Activated T-cell treated with anti-CD3 and anti-CD28 coated beads, Interleukin-2, amount 50 U/mL, for 72 hours (primary cell): Measurements from ENCODE around the gene HLTF. TPM values are rescaled to one million over a fixed set of nuclear protein-coding genes. Genes with fewer than 3 reads are reported as not detected.
A peak's percentile ranks its signal among the peaks of the same experiment; 100 is the strongest.

Experiments
- ATAC-seq, 2 donors: fragments of 150-1000 bp; cut with Tn5 transposase; replicated peaks in 1 of 2; 2 replicates each; pipeline ENCODE4 v1.10.0; 2021; ENCODE audit warnings: moderate library complexity in 2 of 2, mild to moderate bottlenecking in 1 of 2
- DNase-seq, 2 donors: peaks; one replicate each; pipeline ENCODE4 v3.0.0; 2021 to 2022; ENCODE audit warnings: mixed read lengths in 1 of 2
- H3K27ac Mint-ChIP-seq: one replicate; pipeline ENCODE4 v1.8.0; 2022; ENCODE audit warnings: mild to moderate bottlenecking, moderate library complexity, mixed read lengths
- H3K27me3 Mint-ChIP-seq: one replicate; pipeline ENCODE4 v1.8.0; 2022; ENCODE audit warnings: low read depth, mixed read lengths
- H3K36me3 Mint-ChIP-seq, 2 donors: one replicate each; pipeline ENCODE4 v1.8.0; 2022; ENCODE audit warnings: mixed read lengths in 2 of 2, mild to moderate bottlenecking in 1 of 2; ENCODE audit not compliant: insufficient read depth in 2 of 2
- H3K4me1 Mint-ChIP-seq: one replicate; pipeline ENCODE4 v1.8.0; 2022; ENCODE audit warnings: low read depth, mixed read lengths
- H3K4me3 Mint-ChIP-seq, 2 donors: one replicate each; pipeline ENCODE4 v1.8.0; 2022; ENCODE audit warnings: mild to moderate bottlenecking in 2 of 2, mixed read lengths in 2 of 2, moderate library complexity in 2 of 2
- H3K9me3 Mint-ChIP-seq, 2 donors: one replicate each; pipeline ENCODE4 v1.8.0; 2022; ENCODE audit warnings: mixed read lengths in 2 of 2
- total RNA-seq, 2 donors: library from RNA; stranded (reverse); gene quantifications; one replicate each; pipeline ENCODE4 v1.2.3, GENCODE V29; 2022

HLTF gene, protein sequence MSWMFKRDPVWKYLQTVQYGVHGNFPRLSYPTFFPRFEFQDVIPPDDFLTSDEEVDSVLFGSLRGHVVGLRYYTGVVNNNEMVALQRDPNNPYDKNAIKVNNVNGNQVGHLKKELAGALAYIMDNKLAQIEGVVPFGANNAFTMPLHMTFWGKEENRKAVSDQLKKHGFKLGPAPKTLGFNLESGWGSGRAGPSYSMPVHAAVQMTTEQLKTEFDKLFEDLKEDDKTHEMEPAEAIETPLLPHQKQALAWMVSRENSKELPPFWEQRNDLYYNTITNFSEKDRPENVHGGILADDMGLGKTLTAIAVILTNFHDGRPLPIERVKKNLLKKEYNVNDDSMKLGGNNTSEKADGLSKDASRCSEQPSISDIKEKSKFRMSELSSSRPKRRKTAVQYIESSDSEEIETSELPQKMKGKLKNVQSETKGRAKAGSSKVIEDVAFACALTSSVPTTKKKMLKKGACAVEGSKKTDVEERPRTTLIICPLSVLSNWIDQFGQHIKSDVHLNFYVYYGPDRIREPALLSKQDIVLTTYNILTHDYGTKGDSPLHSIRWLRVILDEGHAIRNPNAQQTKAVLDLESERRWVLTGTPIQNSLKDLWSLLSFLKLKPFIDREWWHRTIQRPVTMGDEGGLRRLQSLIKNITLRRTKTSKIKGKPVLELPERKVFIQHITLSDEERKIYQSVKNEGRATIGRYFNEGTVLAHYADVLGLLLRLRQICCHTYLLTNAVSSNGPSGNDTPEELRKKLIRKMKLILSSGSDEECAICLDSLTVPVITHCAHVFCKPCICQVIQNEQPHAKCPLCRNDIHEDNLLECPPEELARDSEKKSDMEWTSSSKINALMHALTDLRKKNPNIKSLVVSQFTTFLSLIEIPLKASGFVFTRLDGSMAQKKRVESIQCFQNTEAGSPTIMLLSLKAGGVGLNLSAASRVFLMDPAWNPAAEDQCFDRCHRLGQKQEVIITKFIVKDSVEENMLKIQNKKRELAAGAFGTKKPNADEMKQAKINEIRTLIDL
- 10 to 100 TPM; 28.0 to 31.9 TPM for total RNA-seq

DNA sequence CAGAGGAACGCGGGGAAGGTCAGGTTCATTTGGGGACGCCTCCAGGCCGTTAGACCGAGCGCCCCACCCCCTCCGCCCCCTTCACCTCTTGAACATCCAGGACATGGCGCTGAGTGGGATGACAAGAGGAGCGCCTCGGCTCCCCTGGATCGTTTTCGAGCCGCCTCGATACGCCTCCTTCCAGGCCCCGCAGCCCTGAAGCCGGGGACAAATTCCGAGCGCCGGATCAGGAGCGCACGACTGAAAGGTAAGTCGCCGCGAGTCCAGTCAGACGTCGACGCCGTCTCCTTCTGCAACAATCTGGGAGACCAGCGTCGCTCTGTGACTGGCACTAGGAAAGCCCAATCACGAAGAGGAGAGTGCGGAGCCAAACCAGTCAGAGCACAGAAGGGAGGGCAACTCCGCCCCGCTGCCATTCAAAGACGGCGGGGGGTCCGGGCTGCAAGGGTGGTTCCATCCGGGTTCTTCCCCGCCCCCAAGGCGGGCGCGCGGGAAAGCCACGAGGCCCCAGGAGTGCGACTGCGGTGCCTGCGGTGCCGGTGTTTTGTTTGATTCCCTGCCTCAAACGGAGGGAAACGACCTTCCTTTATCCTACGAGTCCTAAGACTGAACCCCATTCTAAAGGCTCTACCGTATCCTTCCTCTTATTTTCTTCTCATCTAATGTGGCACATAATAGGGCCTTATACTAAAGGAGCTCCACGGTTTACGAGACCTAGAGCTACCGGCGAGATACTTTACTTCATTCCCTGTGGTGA lies at the start of gene HLTF:
Gene HLTF (minus strand): TSS at position 302 of the 757 bp plus-strand sequence. CDS start 197 bp downstream, at position 105.
- H3K4me3 Mint-ChIP-seq: peak within 1 kb of the TSS; percentile 96 to 98

DNA sequence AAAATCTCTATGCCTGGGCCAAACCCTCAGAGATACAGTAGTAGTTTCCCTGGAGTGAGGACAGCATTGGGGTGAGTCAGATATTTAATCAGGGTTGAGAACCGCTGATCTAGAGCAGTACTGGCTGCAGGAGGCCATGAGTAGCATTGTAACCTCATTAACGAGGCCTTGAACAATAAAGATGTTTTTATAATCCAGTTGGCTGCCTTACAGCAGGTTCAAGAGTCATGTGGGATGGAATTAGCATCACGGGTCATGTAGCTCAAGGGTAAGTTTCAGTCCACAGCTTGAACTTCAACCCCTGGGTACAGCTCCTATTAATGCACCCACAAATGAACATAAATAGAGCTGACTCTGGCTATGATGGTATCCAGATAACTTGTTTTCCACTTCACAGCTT lies 48.2 kb upstream of the HLTF start:
- ATAC-seq: no peak

More for the DNA sequence above, at the start of gene HLTF:
- Mint-ChIP-seq H3K9me3 (no peaks in the 10 kb centered on the region), H3K27me3 (no peaks in the 10 kb centered on the region), H3K36me3 (peaks cover 2% of the 10 kb centered on the region in 2 donors), H3K27ac (peak within 1 kb of the TSS; percentile 68), H3K4me1 (peaks cover 36% of the 10 kb centered on the region)
- ATAC-seq (peak; percentile 99), DNase-seq (peak; percentile 88 to 92)

DNA sequence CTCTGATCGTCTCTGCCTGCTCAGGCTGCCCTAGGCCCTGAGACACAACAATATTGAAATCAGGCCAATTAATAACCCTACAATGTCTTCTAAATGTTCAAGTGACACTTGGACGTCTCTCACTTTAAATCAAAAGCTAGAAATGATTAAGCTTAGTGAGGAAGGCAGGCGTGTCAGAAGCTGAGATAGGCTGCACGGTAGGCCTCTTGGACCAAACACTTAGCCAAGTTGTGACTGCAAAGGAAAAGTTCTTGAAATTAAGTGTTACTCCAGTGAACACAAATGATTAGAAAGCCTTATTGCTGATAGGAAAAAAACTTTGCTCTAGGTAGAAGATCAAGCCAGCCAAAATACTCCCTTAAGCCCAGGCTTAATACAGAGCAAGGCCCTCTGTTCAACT lies 45.3 kb upstream of the HLTF start:
- Mint-ChIP-seq H3K36me3 (peaks cover 8 to 11% of the 10 kb centered on the region in 2 donors), H3K9me3 (no peaks in the 10 kb centered on the region), H3K4me1 (peaks cover 38% of the 10 kb centered on the region), H3K27me3 (no peaks in the 10 kb centered on the region), H3K27ac (peak overlapping the region; percentile 83), H3K4me3 (peak overlapping the region; percentile 73 to 97)
- ATAC-seq (no peak), DNase-seq (no peak)

More for the DNA sequence above, 48.2 kb upstream of the HLTF start:
- no peak for DNase-seq
- Mint-ChIP-seq H3K9me3 (no peaks in the 10 kb centered on the region), H3K27ac (no peak overlapping the region), H3K4me3 (no peak overlapping the region), H3K4me1 (peaks cover 28% of the 10 kb centered on the region), H3K36me3 (peaks cover 8 to 11% of the 10 kb centered on the region in 2 donors), H3K27me3 (no peaks in the 10 kb centered on the region)

DNA sequence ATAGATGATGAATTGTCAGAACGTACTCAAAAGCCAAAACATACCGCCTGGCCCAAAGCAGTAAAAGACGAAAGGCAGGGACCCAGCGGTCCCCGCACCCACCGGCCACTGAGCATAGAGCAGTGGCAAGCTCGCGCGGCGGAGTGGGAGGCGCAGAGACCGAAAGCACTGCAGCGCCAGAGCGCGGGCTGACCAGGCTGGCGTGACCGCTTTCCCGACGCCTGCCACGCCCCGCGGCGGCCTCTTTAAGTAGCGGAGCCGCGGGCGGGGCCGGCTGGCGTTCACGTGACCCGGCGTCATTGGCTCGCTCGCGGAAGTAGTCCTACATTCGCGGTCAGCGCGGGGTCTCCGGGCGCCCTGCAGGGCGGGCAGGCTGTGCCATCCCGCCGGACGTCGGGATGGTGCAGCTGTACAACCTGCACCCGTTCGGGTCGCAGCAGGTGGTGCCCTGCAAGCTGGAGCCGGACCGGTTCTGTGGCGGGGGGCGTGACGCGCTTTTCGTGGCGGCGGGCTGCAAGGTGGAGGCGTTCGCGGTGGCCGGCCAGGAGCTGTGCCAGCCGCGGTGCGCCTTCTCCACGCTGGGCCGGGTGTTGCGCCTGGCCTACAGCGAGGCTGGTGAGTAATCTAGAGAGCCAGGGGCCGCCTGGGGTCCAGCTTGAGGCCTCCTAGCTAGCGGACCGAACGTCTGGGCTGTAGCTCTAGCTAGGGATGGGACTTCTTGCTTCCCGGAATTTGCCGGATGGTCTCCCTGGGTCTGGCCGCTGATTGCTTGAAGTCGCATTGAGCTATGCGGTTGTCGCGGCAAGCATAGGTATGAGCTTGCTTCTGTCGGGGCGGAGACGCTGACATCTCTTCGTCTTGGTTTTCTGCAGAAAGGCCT lies 43.2 kb upstream of the HLTF start, which contains the start of gene HPS3:
Gene HPS3 (plus strand): TSS at position 313 of the 880 bp plus-strand sequence. CDS start 86 bp downstream, at position 399.
- H3K4me3 Mint-ChIP-seq: peak within 1 kb of the TSS; percentile 86 to 97

DNA sequence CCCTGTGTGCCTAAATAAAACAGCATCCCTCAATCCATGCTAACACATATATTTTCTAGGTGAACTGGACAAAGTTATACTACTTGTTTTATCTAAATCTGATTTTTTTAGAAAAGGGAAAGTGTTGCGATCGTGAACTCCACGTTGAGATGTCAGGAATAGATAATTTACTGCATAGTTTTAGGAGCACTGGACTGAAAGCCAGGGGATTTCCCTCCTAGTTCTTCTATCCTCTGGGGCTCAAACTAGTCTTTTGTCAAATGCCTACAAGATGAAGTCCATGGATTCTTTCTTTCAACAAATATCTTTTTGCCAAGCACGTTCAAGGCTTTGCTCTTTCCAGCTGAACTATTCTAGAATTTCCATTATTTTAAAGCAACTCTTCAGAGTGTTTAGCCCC lies 42.5 kb upstream of the HLTF start:
- ATAC-seq: no peak
- H3K27me3 Mint-ChIP-seq: peaks cover 23% of the 10 kb centered on the region

More for the DNA sequence above, 43.2 kb upstream of the HLTF start, which contains the start of gene HPS3:
- Mint-ChIP-seq H3K27me3 (peaks cover 16% of the 10 kb centered on the region), H3K36me3 (peaks cover 8 to 11% of the 10 kb centered on the region in 2 donors), H3K27ac (peak within 1 kb of the TSS; percentile 94), H3K9me3 (no peaks in the 10 kb centered on the region), H3K4me1 (peaks cover 38% of the 10 kb centered on the region)
- DNase-seq (peak; percentile 89 to 90), ATAC-seq (peak; percentile 93 to 94)

DNA sequence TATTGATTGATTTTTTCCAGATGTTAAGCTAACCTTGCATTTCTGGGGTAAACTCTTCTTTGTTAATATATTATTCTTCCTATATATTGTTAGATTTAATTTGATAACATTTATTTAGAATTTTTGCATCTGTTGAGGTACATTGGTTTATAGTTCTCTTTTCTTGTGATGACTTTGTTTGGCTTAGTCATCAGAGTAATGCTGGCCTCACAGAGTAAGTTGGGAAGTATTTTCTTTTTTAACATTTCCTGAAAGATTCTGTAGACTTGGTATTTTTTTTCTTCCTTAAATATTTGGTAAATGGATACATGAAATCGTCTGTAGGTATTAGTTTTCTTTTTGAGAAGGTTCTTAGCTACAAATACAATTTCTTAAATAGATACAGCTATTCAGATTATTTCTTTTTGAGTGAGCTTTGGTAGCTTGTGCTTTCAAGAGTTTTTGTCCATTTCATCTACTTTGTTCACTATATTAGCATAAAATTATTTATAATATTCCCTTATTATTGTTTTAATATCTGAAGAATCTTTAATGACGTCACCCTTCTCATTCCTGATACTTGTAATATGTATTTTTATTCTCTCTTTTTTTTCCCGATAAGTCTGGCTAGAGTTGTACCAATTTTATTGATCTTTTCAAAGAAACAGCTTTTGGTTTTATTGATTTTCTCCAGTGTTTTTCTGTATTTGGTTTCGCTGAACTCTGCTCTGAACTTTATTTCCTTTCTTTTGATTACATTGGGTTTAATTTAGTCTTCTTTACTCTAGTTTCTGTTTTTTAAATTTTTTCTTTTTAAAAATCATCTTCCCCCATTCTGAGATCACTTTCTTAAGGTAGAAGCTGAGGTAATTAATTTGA lies 36.6 kb upstream of the HLTF start:
- H3K4me1 Mint-ChIP-seq: peaks cover 5% of the 10 kb centered on the region
- ATAC-seq: no peak
- H3K27ac Mint-ChIP-seq: no peak overlapping the region
- H3K27me3 Mint-ChIP-seq: peaks cover 24% of the 10 kb centered on the region
- H3K4me3 Mint-ChIP-seq: no peak overlapping the region
- no peaks in the 10 kb centered on the region for H3K36me3 Mint-ChIP-seq
- no peak for DNase-seq
- no peaks in the 10 kb centered on the region for H3K9me3 Mint-ChIP-seq

More for the DNA sequence above, 42.5 kb upstream of the HLTF start:
- Mint-ChIP-seq H3K36me3 (peaks cover 8 to 9% of the 10 kb centered on the region in 2 donors), H3K9me3 (no peaks in the 10 kb centered on the region), H3K27ac (peak overlapping the region; percentile 85), H3K4me1 (peaks cover 38% of the 10 kb centered on the region), H3K4me3 (peak overlapping the region; percentile 86 to 97)
- no peak for DNase-seq

DNA sequence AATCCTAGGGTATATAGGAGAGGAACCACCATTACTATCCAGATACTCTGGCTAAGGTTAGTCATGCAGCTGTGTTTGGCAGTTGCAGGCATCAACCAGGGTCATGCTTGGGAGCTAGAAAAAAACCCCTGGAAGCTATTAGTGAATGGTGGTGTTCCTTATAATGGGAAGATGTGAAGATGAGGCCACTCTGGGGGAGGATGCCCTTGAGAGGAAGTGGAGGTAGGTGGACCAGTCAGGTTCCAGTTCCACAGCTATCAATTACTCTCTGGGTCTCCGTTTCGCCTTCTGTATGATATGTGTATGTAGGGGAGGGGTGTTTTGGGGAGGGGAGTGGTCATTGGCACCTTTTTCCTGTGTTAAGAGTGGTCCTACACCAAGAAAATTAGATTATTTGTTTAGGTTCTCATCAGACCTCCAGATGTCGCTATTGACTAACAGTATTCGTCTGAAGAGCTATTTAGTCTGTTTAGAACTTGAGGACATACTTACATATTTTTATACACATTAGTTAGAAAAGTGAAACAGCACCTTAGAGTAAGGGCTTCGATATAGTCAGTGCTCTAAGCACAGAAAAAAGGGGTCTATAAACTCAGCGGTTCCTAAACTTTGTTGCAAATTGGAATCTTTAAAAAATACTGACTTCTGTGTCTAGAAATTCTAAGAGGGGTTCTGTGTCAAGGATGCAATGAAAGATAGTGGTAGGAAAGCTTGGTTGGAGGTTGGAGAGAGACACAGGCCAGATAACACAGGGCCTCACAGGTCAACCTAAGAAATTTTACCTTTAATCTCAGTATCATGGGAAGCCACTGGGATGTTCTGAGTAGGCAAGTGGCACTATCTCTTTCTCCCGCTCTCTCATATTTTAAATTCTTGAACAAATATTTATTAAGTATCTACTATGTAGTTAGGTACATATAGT lies 34.0 kb upstream of the HLTF start:
- Mint-ChIP-seq H3K4me3 (peak overlapping the region in 1 of 2 donors; percentile 50), H3K9me3 (no peaks in the 10 kb centered on the region), H3K27me3 (peaks cover 15% of the 10 kb centered on the region), H3K36me3 (no peaks in the 10 kb centered on the region), H3K27ac (peak overlapping the region; percentile 25), H3K4me1 (peaks cover 5% of the 10 kb centered on the region)
- peak in 1 of 2 donors; percentile 19 for DNase-seq
- peak; percentile 76 for ATAC-seq

DNA sequence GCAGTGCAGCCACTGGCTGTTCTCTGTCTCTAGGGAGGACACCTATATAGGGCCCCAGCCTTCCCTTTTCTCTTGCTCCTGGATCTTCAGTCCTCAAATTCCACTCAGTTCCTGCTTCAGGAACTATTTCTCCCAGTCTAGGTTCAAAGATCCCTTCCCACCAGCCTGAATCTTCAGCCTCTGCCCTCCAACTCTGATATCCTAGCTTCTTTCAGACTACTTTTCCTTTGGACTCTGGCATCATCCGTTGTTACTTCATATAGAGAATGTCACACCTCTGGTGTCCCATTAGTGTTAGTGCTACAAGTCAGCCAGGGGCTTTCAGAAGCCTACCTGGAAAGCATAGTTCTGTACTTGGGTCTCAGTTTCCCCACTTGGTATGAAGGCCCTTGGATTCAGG lies 33.1 kb upstream of the HLTF start:
- no peak for ATAC-seq
- Mint-ChIP-seq H3K36me3 (no peaks in the 10 kb centered on the region), H3K27me3 (peaks cover 7% of the 10 kb centered on the region), H3K4me3 (no peak overlapping the region), H3K9me3 (no peaks in the 10 kb centered on the region), H3K27ac (no peak overlapping the region), H3K4me1 (peaks cover 5% of the 10 kb centered on the region)
- no peak for DNase-seq

DNA sequence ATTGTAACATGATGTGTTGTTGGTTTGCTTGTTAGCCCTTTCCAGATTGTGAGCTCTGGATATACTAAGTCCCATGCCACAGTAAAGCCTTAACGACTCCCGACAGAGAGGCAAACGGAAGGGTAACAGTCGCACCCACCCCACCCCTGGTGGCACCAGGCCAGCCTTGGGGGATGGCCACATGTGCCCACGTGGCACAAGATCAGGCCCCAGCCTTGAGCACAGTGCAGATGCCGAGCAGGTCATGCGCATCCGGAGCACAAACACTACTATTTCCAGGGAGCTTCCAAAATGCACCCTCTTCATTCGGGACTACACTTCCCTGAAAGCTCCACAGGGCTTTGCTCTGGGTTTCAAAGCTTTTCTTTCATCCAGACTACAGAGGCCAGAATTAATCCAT lies 32.4 kb upstream of the HLTF start:
- no peak for ATAC-seq
- DNase-seq: no peak
- Mint-ChIP-seq H3K36me3 (no peaks in the 10 kb centered on the region), H3K27ac (no peak overlapping the region), H3K9me3 (no peaks in the 10 kb centered on the region), H3K4me3 (no peak overlapping the region), H3K4me1 (peaks cover 5% of the 10 kb centered on the region), H3K27me3 (no peaks in the 10 kb centered on the region)

DNA sequence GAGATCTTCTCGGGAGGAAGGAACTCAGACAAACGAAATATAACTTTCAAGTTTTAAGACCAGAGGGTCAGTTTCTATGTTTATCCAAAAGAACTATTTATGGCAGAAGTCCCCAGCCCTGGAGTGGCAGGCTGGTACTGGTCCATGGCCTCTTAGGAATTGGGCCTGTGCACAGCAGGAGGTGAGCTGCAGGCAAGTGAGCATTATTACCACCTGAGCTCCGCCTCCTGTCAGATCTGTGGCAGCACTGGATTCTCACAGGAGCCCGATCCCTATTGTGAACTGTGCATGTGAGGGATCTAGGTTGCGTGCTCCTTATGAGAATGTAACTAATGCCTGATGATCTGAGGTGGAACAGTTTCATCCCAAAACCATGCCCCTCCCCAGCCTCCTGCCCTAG lies 28.8 kb upstream of the HLTF start:
- Mint-ChIP-seq H3K27me3 (no peaks in the 10 kb centered on the region), H3K4me3 (no peak overlapping the region), H3K36me3 (no peaks in the 10 kb centered on the region), H3K4me1 (no peaks in the 10 kb centered on the region), H3K27ac (no peak overlapping the region), H3K9me3 (no peaks in the 10 kb centered on the region)
- DNase-seq: no peak
- ATAC-seq: no peak
